ENCODE data around the gene GDF15.

GRCh38 chr19:18434411-18435175 is 48.6 kb downstream of the GDF15 start:
- TF ChIP-seq REST (IDR thresholded peaks at IDR 0.05) (no peak), CTCF (IDR thresholded peaks at IDR 0.05; ENCODE audit: low read depth, low read length, missing input control) (no peak), YY1 (IDR thresholded peaks at IDR 0.05) (no peak), HNF4G (IDR thresholded peaks at IDR 0.05) (no peak), TAF1 (conservative IDR thresholded peaks at IDR 0.05) (no peak), SP1 (IDR thresholded peaks at IDR 0.05) (no peak), EGR1 (IDR thresholded peaks at IDR 0.05; ENCODE audit: low read depth in 2 of 2) (no peak), FOXA1 (IDR thresholded peaks at IDR 0.05) (no peak), RXRA (IDR thresholded peaks at IDR 0.05) (no peak), JUND (IDR thresholded peaks at IDR 0.05) (no peak), MAX (IDR thresholded peaks at IDR 0.05) (no peak), ZBTB33 (IDR thresholded peaks at IDR 0.05) (no peak), GABPA (IDR thresholded peaks at IDR 0.05 in 1 of 2, conservative IDR thresholded peaks at IDR 0.05 in 1 of 2) (no peak)
- TF ChIP-seq, protein P1, sequence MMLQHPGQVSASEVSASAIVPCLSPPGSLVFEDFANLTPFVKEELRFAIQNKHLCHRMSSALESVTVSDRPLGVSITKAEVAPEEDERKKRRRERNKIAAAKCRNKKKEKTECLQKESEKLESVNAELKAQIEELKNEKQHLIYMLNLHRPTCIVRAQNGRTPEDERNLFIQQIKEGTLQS (IDR thresholded peaks at IDR 0.05): no peak
